Lung (tissue), 12 donors: Measurements from ENCODE around the gene CDKAL1. TPM values are rescaled to one million over a fixed set of nuclear protein-coding genes. Genes with fewer than 3 reads are reported as not detected.
"Not testable (repeated sequence)": the region's sequence is repeated elsewhere in the genome, so short reads cannot be mapped to it uniquely, and the experiment has no call there.

Source experiments
- ATAC-seq: fragments of 200-7000 bp; cut with Tn5 transposase; one replicate; pipeline ENCODE4 v1.9.1; 2020; ENCODE audit warnings: moderate number of reproducible peaks; ENCODE audit not compliant: insufficient read depth, low FRiP score
- DNase-seq, 3 donors: peaks; one replicate each; pipeline ENCODE4 v3.0.0-alpha.2; 2013 to 2017
- H3K27ac ChIP-seq, 2 donors: one replicate each; pipeline ENCODE4 v1.5.1; 2013; ENCODE audit warnings: mild to moderate bottlenecking in 2 of 2, moderate library complexity in 2 of 2, control low read depth in 1 of 2, inconsistent platforms in 1 of 2, low read depth in 1 of 2, low read length in 1 of 2
- H3K27me3 ChIP-seq, 3 donors: one replicate each; pipeline ENCODE4 v1.5.1; 2013; ENCODE audit warnings: low read length in 2 of 3; ENCODE audit not compliant: control insufficient read depth in 3 of 3, insufficient read depth in 3 of 3
- H3K36me3 ChIP-seq, 4 donors: one replicate each; pipeline ENCODE4 v1.5.1; 2013; ENCODE audit warnings: low read length in 4 of 4, mild to moderate bottlenecking in 1 of 4, moderate library complexity in 1 of 4; ENCODE audit not compliant: control insufficient read depth in 4 of 4, insufficient read depth in 4 of 4
- H3K4me1 ChIP-seq, 5 donors: one replicate each; pipeline ENCODE4 v1.5.1; 2013; ENCODE audit warnings: low read length in 5 of 5, mild to moderate bottlenecking in 2 of 5, moderate library complexity in 1 of 5; ENCODE audit not compliant: control insufficient read depth in 5 of 5, insufficient read depth in 5 of 5
- H3K4me3 ChIP-seq: one replicate; pipeline ENCODE4 v1.5.1; 2013; ENCODE audit warnings: mild to moderate bottlenecking, control low read depth, moderate library complexity
- H3K9ac ChIP-seq, 2 donors: one replicate each; pipeline ENCODE4 v1.5.1; 2013; ENCODE audit warnings: low read length in 2 of 2, control low read depth in 1 of 2; ENCODE audit not compliant: insufficient read depth in 1 of 2
- H3K9me3 ChIP-seq, 4 donors: one replicate each; pipeline ENCODE4 v1.5.1; 2013; ENCODE audit warnings: low read length in 3 of 4, mild to moderate bottlenecking in 1 of 4, moderate library complexity in 1 of 4; ENCODE audit not compliant: control insufficient read depth in 4 of 4, insufficient read depth in 3 of 4
- WGBS, 2 donors: extraction: QIAGEN DNeasy Blood & Tissue Kit; methylation state at CpG; one replicate each; pipeline ENCODE4 v1.1.7; 2013; 5-methylcytosine and 5-hydroxymethylcytosine counted together
- polyA plus RNA-seq, 2 donors: library from polyadenylated mRNA; stranded (reverse); fragments of 200-250 nt; gene quantifications; one replicate each; pipeline ENCODE4 v1.2.1, GENCODE V29; 2013
- total RNA-seq, 2 donors: library from RNA; depleted of rRNA in 1 of 2; stranded (reverse); fragments of >200 nt in 1 of 2; gene quantifications; one replicate each; pipeline ENCODE4 v1.2.1, GENCODE V29; 2014 to 2021
- TF ChIP-seq, protein P1 (sequence below): IDR thresholded peaks from 2 replicates; pipeline ENCODE4 v1.5.1; 2012; ENCODE audit warnings: mild to moderate bottlenecking; ENCODE audit errors: control extremely low read depth, extremely low read depth
- donor health status: control.
- donor health status: control.
- donor health status: Bipolar disorder and iron deficiency.
- donor health status: healthy.
- donor health status: DM: yes; HTN: yes; CAD: no.

Gene CDKAL1
- total and polyA plus RNA-seq, 4 donors, result 4.0 to 39.0 (median 10.0) TPM

DNA sequence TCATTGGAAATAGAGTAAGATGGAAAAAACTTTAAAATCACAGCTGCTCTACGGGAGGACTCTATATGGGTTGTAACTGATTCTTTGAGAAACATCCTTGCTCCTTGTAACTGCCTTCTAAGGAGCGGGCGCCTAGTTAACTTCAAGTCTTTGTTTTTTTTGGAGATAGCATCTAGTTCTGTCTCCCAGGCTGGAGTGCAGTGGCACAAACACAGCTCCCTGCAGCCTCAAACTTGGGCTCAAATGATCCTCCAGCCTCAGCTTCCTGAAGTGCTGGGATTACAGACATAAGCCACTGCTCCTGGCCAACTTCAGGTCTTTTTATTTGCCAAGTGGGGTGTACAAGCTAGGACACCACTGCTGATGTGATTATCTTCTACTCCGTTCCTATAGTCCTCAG lies 552.9 kb downstream of the CDKAL1 start:
- Histone ChIP-seq H3K4me3 (no peak overlapping the region), H3K27ac (no peak overlapping the region), H3K9ac (no peak overlapping the region), H3K27me3 (no peaks in the 10 kb centered on the region), H3K36me3 (peaks cover 0 to 2% (median under 1%) of the 10 kb centered on the region in 4 donors), H3K9me3 (no peaks in the 10 kb centered on the region), H3K4me1 (peaks cover 0 to 3% (median 0%) of the 10 kb centered on the region in 5 donors)
- TF ChIP-seq, protein P1, sequence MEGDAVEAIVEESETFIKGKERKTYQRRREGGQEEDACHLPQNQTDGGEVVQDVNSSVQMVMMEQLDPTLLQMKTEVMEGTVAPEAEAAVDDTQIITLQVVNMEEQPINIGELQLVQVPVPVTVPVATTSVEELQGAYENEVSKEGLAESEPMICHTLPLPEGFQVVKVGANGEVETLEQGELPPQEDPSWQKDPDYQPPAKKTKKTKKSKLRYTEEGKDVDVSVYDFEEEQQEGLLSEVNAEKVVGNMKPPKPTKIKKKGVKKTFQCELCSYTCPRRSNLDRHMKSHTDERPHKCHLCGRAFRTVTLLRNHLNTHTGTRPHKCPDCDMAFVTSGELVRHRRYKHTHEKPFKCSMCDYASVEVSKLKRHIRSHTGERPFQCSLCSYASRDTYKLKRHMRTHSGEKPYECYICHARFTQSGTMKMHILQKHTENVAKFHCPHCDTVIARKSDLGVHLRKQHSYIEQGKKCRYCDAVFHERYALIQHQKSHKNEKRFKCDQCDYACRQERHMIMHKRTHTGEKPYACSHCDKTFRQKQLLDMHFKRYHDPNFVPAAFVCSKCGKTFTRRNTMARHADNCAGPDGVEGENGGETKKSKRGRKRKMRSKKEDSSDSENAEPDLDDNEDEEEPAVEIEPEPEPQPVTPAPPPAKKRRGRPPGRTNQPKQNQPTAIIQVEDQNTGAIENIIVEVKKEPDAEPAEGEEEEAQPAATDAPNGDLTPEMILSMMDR, result no peak
- WGBS, 2 donors, result 97 to 98% methylated on average over 4 of the region's 4 CpGs
- ATAC-seq, result no peak
- no peak for DNase-seq

DNA sequence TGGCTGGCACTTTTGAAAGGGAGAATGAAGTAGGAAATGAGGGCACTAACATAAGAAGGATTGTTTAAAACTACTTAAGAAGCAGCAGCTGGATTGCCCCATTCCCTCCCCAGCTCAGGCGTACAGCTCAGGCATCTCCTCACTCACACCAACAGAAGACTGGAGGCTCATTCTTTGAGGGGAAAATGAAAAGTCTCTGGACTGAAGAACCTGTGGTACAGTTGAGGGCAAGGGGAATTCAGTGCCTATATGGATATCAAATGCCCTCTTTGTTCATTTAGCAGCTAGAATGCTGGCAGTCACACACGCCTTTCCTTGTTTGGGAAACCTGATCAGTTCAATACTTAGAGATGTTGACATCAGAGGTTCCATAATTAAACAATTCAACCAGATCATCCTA lies 557.2 kb downstream of the CDKAL1 start:
- H3K9me3 ChIP-seq, result no peaks in the 10 kb centered on the region
- DNase-seq (no peak), ATAC-seq (no peak)
- H3K4me3 ChIP-seq, result no peak overlapping the region
- H3K9ac ChIP-seq, result no peak overlapping the region
- H3K27me3 ChIP-seq, result no peaks in the 10 kb centered on the region
- WGBS, 2 donors, result 98 to 100% methylated on average over 2 of the region's 2 CpGs
- peaks cover 0 to 2% (median under 1%) of the 10 kb centered on the region in 4 donors for H3K36me3 ChIP-seq
- no peak overlapping the region for H3K27ac ChIP-seq
- H3K4me1 ChIP-seq, result peaks cover 0 to 3% (median 0%) of the 10 kb centered on the region in 5 donors
- TF ChIP-seq, protein P1, result no peak

DNA sequence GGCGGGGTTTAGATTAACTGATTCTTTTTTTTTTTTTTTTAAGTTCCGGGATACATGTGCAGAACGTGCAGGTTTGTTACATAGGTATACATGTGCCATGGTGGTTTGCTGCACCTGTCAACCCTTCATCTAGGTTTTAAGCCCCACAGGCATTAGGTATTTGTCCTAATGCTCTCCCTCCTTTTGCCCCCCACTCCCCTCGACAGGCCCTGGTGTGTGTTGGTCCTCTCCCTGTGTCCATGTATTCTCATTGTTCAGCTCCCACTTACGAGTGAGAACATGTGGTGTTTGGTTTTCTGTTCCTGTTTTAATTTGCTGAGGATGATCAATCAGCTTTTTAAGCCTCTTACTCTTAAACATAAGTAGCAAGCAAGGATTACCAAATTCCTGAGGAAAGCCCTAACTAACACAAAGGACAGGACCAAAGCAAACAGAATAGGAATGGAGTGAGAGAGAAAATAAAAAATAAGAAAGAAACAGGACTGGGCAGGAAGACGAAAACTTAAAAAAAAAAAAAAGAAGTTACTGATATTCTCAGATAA lies 558.0 kb downstream of the CDKAL1 start:
- H3K36me3 ChIP-seq, H3K9ac ChIP-seq, H3K9me3 ChIP-seq, DNase-seq, H3K4me3 ChIP-seq, H3K27ac ChIP-seq, ATAC-seq, H3K4me1 ChIP-seq, H3K27me3 ChIP-seq: not testable (repeated sequence)
- WGBS, 2 donors, result 93 to 97% methylated on average over 6 of the region's 6 CpGs

DNA sequence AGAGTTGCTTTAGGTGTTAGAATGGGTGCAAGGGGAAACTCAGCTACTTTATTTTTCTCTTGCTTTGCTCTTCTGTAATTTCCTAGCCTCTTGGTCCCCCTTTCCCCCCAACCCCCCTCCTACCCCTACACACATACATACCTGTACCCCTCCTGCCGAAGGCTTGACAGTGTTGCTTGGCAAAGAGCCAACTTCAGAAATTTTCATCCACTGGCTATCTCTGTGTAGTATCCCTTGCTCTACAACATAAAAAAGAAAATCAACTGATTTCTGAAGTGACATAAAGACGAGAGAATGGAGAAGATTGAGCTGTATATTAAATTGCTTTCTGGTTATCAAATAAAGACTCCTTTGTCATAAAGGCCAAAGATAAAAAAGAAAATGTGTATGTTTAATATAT lies 561.2 kb downstream of the CDKAL1 start:
- H3K27ac ChIP-seq, result no peak overlapping the region
- H3K36me3 ChIP-seq, result peaks cover 0 to 3% (median under 1%) of the 10 kb centered on the region in 4 donors
- no peak for DNase-seq
- no peaks in the 10 kb centered on the region for H3K9me3 ChIP-seq
- WGBS, 2 donors, result 80 to 83% methylated on average over 2 of the region's 2 CpGs
- ATAC-seq, result no peak
- TF ChIP-seq, protein P1, result no peak
- H3K9ac ChIP-seq, result no peak overlapping the region
- H3K4me3 ChIP-seq, result no peak overlapping the region
- H3K27me3 ChIP-seq, result no peaks in the 10 kb centered on the region
- H3K4me1 ChIP-seq, result peaks cover 0 to 6% (median 0%) of the 10 kb centered on the region in 5 donors
